ENCODE results near the gene GPC6. TPM values are rescaled to one million over a fixed set of nuclear protein-coding genes. Genes with fewer than 3 reads are reported as not detected.

GPC6 gene
- total RNA-seq, 1 donor from 2014 or later: 50.3 TPM

DNA sequence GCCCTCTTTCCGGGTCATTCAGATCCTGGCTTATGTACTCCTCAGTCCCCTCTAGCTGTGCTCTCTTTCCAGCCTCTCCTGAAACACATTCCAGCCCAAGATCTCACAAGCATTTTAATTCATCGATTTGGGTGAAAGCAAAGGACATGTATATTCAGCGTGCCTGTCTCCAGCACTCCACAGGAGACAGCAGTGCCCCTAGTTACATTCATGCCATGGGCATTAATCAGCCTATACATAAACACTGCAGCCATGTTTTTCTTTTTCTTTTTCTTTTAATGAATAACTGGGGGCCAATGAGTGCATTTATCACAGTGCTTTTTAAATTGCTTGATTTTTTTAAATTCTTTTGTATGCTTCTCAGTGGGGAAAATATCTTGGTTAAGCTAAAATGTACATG is 1053.7 kb downstream of the GPC6 start:
- no peak for DNase-seq (ENCODE audit: low spot score, unreplicated experiment)
- peaks cover 13% of the 10 kb centered on the region for H3K36me3 Mint-ChIP-seq (ENCODE audit: insufficient read depth)
- H3K9me3 Mint-ChIP-seq (ENCODE audit: low read depth): peaks cover 30% of the 10 kb centered on the region
- H3K27ac Mint-ChIP-seq: no peak overlapping the region
- peaks cover 9% of the 10 kb centered on the region for H3K4me1 Mint-ChIP-seq (ENCODE audit: low read depth)
- TF ChIP-seq, protein P1, sequence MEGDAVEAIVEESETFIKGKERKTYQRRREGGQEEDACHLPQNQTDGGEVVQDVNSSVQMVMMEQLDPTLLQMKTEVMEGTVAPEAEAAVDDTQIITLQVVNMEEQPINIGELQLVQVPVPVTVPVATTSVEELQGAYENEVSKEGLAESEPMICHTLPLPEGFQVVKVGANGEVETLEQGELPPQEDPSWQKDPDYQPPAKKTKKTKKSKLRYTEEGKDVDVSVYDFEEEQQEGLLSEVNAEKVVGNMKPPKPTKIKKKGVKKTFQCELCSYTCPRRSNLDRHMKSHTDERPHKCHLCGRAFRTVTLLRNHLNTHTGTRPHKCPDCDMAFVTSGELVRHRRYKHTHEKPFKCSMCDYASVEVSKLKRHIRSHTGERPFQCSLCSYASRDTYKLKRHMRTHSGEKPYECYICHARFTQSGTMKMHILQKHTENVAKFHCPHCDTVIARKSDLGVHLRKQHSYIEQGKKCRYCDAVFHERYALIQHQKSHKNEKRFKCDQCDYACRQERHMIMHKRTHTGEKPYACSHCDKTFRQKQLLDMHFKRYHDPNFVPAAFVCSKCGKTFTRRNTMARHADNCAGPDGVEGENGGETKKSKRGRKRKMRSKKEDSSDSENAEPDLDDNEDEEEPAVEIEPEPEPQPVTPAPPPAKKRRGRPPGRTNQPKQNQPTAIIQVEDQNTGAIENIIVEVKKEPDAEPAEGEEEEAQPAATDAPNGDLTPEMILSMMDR (IDR thresholded peaks at IDR 0.05; ENCODE audit: unreplicated experiment): no peak
- no peaks in the 10 kb centered on the region for H3K27me3 Mint-ChIP-seq
- H3K4me3 Mint-ChIP-seq (ENCODE audit: low read depth): no peak overlapping the region

DNA sequence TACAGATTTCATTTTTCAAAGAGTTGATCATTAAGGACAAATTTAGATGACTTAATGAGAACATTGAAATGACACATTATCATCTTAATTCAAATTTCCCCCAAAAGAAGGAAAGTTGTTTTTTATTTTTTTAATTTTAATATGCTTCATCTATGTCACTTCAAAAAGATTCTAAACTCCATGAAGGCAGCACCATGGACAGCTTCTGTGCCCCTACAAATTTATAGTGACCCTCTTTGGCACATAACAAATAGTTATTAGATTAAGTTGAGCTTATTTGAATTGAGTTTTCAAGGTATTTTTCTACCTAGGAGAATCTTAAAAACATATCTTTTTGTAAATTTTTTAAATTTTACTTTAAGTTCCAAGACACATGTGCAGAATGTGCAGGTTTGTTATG is 1054.2 kb downstream of the GPC6 start:
- TF ChIP-seq, protein P1 (IDR thresholded peaks at IDR 0.05; ENCODE audit: unreplicated experiment): no peak
- peaks cover 34% of the 10 kb centered on the region for H3K9me3 Mint-ChIP-seq (ENCODE audit: low read depth)
- peaks cover 13% of the 10 kb centered on the region for H3K36me3 Mint-ChIP-seq (ENCODE audit: insufficient read depth)
- no peak for DNase-seq (ENCODE audit: low spot score, unreplicated experiment)
- peaks cover 11% of the 10 kb centered on the region for H3K4me1 Mint-ChIP-seq (ENCODE audit: low read depth)
- H3K27me3 Mint-ChIP-seq: no peaks in the 10 kb centered on the region
- no peak overlapping the region for H3K27ac Mint-ChIP-seq
- H3K4me3 Mint-ChIP-seq (ENCODE audit: low read depth): no peak overlapping the region

DNA sequence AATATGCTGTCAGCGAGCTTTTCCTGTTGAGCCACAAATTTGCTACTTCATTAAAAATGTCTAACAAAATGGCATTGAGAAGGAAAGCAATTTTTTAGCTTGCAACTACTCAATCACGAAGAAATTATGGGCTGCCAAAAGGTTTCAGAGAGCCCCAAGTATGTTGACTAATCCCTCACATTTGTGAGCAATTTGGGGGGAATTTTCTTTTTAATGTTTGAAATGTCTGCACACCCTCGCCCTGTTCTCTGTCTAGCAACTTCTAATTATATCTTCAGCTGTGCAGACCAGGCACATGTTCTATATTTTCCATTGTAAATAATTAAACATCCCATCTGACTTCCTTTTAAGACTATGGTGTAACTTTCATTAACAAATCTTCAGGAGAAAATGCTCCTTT is 1060.0 kb downstream of the GPC6 start:
- Mint-ChIP-seq H3K4me1 (ENCODE audit: low read depth) (peaks cover 20% of the 10 kb centered on the region), H3K36me3 (ENCODE audit: insufficient read depth) (peaks cover 7% of the 10 kb centered on the region), H3K9me3 (ENCODE audit: low read depth) (peaks cover 7% of the 10 kb centered on the region), H3K27me3 (no peaks in the 10 kb centered on the region), H3K4me3 (ENCODE audit: low read depth) (no peak overlapping the region), H3K27ac (peak overlapping the region; percentile 15)
- TF ChIP-seq, protein P1 (IDR thresholded peaks at IDR 0.05; ENCODE audit: unreplicated experiment): no peak
- DNase-seq (ENCODE audit: low spot score, unreplicated experiment): no peak

DNA sequence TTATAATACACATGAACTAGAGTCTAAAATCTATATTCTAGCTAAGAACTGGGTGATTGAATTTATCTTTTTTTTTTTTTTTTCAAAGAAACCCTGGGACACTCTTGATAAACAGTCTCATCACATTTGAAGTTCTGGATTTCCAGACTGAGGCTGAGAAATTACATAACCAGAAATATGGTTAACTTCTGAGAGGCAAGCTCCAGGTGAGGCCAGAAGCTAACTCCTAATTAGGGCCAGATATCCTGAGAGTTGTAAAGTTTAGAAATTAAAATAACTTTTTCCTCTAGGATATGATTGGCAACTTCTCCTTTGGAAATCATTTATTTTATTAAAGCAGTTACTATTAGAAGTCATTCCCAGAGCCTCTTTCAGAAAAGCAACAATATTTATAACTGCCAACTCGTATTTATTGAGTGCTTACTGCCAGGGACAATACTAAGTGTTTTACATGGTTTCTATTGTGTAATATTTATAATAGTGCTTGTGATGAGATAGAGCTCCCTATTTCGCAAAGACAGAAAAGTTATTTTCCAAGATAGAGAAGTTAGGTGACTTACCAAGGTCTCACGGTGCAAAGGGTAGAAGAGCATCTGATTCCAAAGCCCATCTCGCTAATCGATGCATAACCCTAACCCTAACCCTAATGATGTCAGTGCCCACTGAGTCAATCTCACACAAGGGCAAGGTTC is 1065.2 kb downstream of the GPC6 start:
- DNase-seq (ENCODE audit: low spot score, unreplicated experiment): no peak
- TF ChIP-seq, protein P1 (IDR thresholded peaks at IDR 0.05; ENCODE audit: unreplicated experiment): no peak
- Mint-ChIP-seq H3K4me1 (ENCODE audit: low read depth) (peaks cover 40% of the 10 kb centered on the region), H3K9me3 (ENCODE audit: low read depth) (peaks cover 1% of the 10 kb centered on the region), H3K36me3 (ENCODE audit: insufficient read depth) (peaks cover 4% of the 10 kb centered on the region), H3K27me3 (no peaks in the 10 kb centered on the region), H3K4me3 (ENCODE audit: low read depth) (no peak overlapping the region), H3K27ac (peak overlapping the region; percentile 26)

DNA sequence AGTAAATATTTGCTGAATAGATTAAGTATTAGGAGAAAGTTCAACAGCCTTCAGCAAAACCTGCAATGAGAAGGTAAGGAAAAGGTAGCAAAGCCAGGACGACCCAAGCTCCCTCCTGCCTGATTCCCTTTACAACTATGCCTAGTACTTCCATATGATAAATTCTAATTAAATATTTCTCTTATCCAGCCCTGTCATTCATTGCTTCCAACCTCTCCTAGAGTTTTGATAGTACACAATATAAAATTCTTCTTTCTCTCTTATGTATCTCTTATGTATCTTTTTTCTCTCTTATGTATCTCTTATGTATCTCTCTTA is 1065.7 kb downstream of the GPC6 start:
- peaks cover 1% of the 10 kb centered on the region for H3K36me3 Mint-ChIP-seq (ENCODE audit: insufficient read depth)
- H3K4me1 Mint-ChIP-seq (ENCODE audit: low read depth): peaks cover 38% of the 10 kb centered on the region
- H3K4me3 Mint-ChIP-seq (ENCODE audit: low read depth): peak overlapping the region; percentile 2
- DNase-seq (ENCODE audit: low spot score, unreplicated experiment): no peak
- TF ChIP-seq, protein P1 (IDR thresholded peaks at IDR 0.05; ENCODE audit: unreplicated experiment): no peak
- no peaks in the 10 kb centered on the region for H3K27me3 Mint-ChIP-seq
- H3K27ac Mint-ChIP-seq: peak overlapping the region; percentile 63
- H3K9me3 Mint-ChIP-seq (ENCODE audit: low read depth): no peaks in the 10 kb centered on the region

All from progenitor cell of endocrine pancreas (in vitro differentiated cells).